ENCODE data around the gene DNAJC28. TPM values are rescaled to one million over a fixed set of nuclear protein-coding genes. Genes with fewer than 3 reads are reported as not detected.

The DNAJC28 gene
- total RNA-seq, 1 experiment from 2014 or later, result 3.5 TPM

DNA sequence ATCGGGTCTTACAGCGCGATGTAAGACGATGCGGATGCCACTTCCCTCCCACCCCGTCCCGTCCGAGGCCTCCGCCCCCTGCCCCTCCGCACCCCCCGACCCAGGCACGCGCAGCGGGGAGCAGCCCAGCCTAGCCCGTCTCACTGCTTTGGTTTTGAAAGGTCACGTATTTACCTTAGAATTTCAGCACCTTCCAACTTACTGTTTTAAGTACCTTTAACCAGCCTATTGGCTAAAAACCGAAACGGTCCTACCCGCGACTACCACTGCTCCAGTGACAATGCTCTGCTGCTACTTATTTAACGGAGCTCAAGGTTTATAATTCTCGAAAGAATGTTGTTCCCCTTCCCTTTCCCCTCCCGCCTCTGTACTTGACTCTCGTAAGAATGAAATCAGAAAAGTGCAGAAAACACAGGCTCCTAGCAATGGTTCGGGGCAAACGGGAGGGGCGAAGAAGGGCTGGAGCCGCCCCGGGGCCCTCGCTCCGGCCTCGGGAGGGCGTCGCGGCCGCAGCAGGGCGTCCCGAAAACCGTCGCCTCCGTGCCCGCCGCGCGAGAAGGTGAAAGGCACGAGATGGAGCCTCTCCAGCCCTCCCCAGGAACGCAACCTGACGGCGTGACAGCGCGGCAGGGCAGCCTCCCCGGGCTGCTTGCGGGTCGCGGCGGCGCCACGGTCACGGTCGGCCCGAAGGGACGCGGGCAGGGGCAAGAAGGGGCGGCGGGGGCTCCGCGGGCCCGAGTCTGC is 12.4 kb downstream of the DNAJC28 start:
- Mint-ChIP-seq H3K27ac (peak overlapping the region; percentile 53; the same call in 1 of the 2 replicates), H3K36me3 (no peaks in the 10 kb centered on the region), H3K4me1 (peaks cover 6% of the 10 kb centered on the region), H3K27me3 (ENCODE audit: low read depth) (peaks cover 8% of the 10 kb centered on the region), H3K4me3 (peak overlapping the region; percentile 79), H3K9me3 (no peaks in the 10 kb centered on the region)
- ATAC-seq (peak; percentile 2), DNase-seq (ENCODE audit: low spot score) (peak; percentile 69)
- ChIA-PET POLR2A (interaction anchor here (0.7 to 3.0 kb wide), 3 partner anchors 12 to 110 kb away, joined by 3 to 15 read pairs (median 4); partner anchors contain the start of gene DNAJC28), CTCF (interaction anchor here (0.5 to 2.1 kb wide), 12 partner anchors 10 to 413 kb away, joined by 3 to 14 read pairs (median 4); partner anchors contain the start of gene DNAJC28)
- TF ChIP-seq RORB (CRISPR knock-in tag; IDR thresholded peaks at IDR 0.05), result no peak
- TF ChIP-seq ZNF263 (CRISPR knock-in tag; IDR thresholded peaks at IDR 0.05; ENCODE audit: low read depth), result 0 out of 2 replicates have a peak, but pooled peaks have one; percentile 23
- no peak for TF ChIP-seq SMAD3 (CRISPR knock-in tag; IDR thresholded peaks at IDR 0.05; ENCODE audit: borderline replicate concordance)
- no peak for TF ChIP-seq ZNF232 (CRISPR knock-in tag; IDR thresholded peaks at IDR 0.05)
- TF ChIP-seq, protein P1, sequence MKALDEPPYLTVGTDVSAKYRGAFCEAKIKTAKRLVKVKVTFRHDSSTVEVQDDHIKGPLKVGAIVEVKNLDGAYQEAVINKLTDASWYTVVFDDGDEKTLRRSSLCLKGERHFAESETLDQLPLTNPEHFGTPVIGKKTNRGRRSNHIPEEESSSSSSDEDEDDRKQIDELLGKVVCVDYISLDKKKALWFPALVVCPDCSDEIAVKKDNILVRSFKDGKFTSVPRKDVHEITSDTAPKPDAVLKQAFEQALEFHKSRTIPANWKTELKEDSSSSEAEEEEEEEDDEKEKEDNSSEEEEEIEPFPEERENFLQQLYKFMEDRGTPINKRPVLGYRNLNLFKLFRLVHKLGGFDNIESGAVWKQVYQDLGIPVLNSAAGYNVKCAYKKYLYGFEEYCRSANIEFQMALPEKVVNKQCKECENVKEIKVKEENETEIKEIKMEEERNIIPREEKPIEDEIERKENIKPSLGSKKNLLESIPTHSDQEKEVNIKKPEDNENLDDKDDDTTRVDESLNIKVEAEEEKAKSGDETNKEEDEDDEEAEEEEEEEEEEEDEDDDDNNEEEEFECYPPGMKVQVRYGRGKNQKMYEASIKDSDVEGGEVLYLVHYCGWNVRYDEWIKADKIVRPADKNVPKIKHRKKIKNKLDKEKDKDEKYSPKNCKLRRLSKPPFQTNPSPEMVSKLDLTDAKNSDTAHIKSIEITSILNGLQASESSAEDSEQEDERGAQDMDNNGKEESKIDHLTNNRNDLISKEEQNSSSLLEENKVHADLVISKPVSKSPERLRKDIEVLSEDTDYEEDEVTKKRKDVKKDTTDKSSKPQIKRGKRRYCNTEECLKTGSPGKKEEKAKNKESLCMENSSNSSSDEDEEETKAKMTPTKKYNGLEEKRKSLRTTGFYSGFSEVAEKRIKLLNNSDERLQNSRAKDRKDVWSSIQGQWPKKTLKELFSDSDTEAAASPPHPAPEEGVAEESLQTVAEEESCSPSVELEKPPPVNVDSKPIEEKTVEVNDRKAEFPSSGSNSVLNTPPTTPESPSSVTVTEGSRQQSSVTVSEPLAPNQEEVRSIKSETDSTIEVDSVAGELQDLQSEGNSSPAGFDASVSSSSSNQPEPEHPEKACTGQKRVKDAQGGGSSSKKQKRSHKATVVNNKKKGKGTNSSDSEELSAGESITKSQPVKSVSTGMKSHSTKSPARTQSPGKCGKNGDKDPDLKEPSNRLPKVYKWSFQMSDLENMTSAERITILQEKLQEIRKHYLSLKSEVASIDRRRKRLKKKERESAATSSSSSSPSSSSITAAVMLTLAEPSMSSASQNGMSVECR (CRISPR knock-in tag; IDR thresholded peaks at IDR 0.05; ENCODE audit: borderline replicate concordance), result no peak; the same call in 1 of the 2 replicates
- TF ChIP-seq, protein P2, sequence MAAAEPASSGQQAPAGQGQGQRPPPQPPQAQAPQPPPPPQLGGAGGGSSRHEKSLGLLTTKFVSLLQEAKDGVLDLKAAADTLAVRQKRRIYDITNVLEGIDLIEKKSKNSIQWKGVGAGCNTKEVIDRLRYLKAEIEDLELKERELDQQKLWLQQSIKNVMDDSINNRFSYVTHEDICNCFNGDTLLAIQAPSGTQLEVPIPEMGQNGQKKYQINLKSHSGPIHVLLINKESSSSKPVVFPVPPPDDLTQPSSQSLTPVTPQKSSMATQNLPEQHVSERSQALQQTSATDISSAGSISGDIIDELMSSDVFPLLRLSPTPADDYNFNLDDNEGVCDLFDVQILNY (CRISPR knock-in tag; IDR thresholded peaks at IDR 0.05), result peak; percentile 53; the same call in 1 of the 2 replicates
- TF ChIP-seq, protein P3, sequence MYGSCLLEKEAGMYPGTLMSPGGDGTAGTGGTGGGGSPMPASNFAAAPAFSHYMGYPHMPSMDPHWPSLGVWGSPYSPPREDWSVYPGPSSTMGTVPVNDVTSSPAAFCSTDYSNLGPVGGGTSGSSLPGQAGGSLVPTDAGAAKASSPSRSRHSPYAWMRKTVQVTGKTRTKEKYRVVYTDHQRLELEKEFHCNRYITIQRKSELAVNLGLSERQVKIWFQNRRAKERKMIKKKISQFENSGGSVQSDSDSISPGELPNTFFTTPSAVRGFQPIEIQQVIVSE (CRISPR knock-in tag; IDR thresholded peaks at IDR 0.05; ENCODE audit: borderline replicate concordance), result no peak
- TF ChIP-seq, protein P4, sequence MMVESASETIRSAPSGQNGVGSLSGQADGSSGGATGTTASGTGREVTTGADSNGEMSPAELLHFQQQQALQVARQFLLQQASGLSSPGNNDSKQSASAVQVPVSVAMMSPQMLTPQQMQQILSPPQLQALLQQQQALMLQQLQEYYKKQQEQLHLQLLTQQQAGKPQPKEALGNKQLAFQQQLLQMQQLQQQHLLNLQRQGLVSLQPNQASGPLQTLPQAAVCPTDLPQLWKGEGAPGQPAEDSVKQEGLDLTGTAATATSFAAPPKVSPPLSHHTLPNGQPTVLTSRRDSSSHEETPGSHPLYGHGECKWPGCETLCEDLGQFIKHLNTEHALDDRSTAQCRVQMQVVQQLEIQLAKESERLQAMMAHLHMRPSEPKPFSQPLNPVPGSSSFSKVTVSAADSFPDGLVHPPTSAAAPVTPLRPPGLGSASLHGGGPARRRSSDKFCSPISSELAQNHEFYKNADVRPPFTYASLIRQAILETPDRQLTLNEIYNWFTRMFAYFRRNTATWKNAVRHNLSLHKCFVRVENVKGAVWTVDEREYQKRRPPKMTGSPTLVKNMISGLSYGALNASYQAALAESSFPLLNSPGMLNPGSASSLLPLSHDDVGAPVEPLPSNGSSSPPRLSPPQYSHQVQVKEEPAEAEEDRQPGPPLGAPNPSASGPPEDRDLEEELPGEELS (CRISPR knock-in tag; IDR thresholded peaks at IDR 0.05), result peak; percentile 53; the same call in 1 of the 2 replicates
- TF ChIP-seq, protein P5, sequence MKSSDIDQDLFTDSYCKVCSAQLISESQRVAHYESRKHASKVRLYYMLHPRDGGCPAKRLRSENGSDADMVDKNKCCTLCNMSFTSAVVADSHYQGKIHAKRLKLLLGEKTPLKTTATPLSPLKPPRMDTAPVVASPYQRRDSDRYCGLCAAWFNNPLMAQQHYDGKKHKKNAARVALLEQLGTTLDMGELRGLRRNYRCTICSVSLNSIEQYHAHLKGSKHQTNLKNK (CRISPR knock-in tag; IDR thresholded peaks at IDR 0.05), result no peak
- no peak for TF ChIP-seq ZNF671 (CRISPR knock-in tag; IDR thresholded peaks at IDR 0.05)
- no peak for TF ChIP-seq CBFB (CRISPR knock-in tag; IDR thresholded peaks at IDR 0.05; ENCODE audit: low read depth)
- TF ChIP-seq SMAD4 (CRISPR knock-in tag; IDR thresholded peaks at IDR 0.05), result no peak
- no peak for TF ChIP-seq PRRX2 (CRISPR knock-in tag; IDR thresholded peaks at IDR 0.05)
- TF ChIP-seq, protein P6, sequence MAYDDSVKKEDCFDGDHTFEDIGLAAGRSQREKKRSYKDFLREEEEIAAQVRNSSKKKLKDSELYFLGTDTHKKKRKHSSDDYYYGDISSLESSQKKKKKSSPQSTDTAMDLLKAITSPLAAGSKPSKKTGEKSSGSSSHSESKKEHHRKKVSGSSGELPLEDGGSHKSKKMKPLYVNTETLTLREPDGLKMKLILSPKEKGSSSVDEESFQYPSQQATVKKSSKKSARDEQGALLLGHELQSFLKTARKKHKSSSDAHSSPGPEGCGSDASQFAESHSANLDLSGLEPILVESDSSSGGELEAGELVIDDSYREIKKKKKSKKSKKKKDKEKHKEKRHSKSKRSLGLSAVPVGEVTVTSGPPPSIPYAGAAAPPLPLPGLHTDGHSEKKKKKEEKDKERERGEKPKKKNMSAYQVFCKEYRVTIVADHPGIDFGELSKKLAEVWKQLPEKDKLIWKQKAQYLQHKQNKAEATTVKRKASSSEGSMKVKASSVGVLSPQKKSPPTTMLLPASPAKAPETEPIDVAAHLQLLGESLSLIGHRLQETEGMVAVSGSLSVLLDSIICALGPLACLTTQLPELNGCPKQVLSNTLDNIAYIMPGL (CRISPR knock-in tag; IDR thresholded peaks at IDR 0.05), result 0 out of 2 replicates have a peak, but pooled peaks have one; percentile 43
- TF ChIP-seq, protein P7, sequence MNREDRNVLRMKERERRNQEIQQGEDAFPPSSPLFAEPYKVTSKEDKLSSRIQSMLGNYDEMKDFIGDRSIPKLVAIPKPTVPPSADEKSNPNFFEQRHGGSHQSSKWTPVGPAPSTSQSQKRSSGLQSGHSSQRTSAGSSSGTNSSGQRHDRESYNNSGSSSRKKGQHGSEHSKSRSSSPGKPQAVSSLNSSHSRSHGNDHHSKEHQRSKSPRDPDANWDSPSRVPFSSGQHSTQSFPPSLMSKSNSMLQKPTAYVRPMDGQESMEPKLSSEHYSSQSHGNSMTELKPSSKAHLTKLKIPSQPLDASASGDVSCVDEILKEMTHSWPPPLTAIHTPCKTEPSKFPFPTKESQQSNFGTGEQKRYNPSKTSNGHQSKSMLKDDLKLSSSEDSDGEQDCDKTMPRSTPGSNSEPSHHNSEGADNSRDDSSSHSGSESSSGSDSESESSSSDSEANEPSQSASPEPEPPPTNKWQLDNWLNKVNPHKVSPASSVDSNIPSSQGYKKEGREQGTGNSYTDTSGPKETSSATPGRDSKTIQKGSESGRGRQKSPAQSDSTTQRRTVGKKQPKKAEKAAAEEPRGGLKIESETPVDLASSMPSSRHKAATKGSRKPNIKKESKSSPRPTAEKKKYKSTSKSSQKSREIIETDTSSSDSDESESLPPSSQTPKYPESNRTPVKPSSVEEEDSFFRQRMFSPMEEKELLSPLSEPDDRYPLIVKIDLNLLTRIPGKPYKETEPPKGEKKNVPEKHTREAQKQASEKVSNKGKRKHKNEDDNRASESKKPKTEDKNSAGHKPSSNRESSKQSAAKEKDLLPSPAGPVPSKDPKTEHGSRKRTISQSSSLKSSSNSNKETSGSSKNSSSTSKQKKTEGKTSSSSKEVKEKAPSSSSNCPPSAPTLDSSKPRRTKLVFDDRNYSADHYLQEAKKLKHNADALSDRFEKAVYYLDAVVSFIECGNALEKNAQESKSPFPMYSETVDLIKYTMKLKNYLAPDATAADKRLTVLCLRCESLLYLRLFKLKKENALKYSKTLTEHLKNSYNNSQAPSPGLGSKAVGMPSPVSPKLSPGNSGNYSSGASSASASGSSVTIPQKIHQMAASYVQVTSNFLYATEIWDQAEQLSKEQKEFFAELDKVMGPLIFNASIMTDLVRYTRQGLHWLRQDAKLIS (CRISPR knock-in tag; IDR thresholded peaks at IDR 0.05; ENCODE audit: borderline replicate concordance), result no peak
- no peak for TF ChIP-seq ZBTB21 (CRISPR knock-in tag; IDR thresholded peaks at IDR 0.05; ENCODE audit: borderline replicate concordance)
- no peak for TF ChIP-seq IRF2 (CRISPR knock-in tag; IDR thresholded peaks at IDR 0.05; ENCODE audit: borderline replicate concordance, low read depth)
- TF ChIP-seq KAT7 (CRISPR knock-in tag; IDR thresholded peaks at IDR 0.05; ENCODE audit: borderline replicate concordance), result 0 out of 2 replicates have a peak, but pooled peaks have one; percentile 53
- TF ChIP-seq, protein P8, sequence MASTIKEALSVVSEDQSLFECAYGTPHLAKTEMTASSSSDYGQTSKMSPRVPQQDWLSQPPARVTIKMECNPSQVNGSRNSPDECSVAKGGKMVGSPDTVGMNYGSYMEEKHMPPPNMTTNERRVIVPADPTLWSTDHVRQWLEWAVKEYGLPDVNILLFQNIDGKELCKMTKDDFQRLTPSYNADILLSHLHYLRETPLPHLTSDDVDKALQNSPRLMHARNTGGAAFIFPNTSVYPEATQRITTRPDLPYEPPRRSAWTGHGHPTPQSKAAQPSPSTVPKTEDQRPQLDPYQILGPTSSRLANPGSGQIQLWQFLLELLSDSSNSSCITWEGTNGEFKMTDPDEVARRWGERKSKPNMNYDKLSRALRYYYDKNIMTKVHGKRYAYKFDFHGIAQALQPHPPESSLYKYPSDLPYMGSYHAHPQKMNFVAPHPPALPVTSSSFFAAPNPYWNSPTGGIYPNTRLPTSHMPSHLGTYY (CRISPR knock-in tag; IDR thresholded peaks at IDR 0.05), result no peak
- TF ChIP-seq TEAD1 (CRISPR knock-in tag; IDR thresholded peaks at IDR 0.05), result 0 out of 2 replicates have a peak, but pooled peaks have one; percentile 26

Measured in WTC11 (cell line).